Activated T-cell treated with anti-CD3 and anti-CD28 coated beads, Interleukin-2, amount 50 U/mL, for 48 hours (primary cell): ENCODE results near the gene INTS3.
"Not testable (repeated sequence)": the region's sequence is repeated elsewhere in the genome, so short reads cannot be mapped to it uniquely, and the experiment has no call there.

Experiments used
- DNase-seq, 2 experiments: peaks; one replicate each; pipeline ENCODE4 v3.0.0-alpha.2; 2020

Gene INTS3

DNA sequence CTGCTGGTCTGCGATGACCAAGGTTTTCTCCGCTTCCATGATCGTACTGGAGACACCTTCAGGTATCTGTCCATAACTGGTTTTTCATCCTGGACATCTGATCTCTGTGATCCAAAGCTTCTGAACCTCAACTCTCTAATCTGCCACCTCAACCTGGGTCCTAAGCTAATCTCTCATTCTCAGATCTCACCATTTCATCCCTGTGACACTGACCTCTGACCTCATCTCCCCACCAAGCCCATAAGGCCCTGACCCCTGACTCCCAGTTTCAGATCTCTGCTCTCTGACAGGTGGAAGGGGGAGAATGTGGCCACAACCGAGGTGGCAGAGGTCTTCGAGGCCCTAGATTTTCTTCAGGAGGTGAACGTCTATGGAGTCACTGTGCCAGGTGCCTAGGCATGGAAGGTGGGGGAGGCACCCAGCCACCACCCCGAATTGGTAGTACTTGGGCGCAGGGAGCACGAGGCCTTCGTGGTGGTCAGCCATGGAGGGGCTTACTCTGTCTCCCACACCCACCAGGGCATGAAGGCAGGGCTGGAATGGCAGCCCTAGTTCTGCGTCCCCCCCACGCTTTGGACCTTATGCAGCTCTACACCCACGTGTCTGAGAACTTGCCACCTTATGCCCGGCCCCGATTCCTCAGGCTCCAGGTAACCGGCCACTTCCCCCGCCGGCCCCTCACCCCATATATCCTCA, 51.1 kb downstream of the INTS3 start:
- no peak for DNase-seq

DNA sequence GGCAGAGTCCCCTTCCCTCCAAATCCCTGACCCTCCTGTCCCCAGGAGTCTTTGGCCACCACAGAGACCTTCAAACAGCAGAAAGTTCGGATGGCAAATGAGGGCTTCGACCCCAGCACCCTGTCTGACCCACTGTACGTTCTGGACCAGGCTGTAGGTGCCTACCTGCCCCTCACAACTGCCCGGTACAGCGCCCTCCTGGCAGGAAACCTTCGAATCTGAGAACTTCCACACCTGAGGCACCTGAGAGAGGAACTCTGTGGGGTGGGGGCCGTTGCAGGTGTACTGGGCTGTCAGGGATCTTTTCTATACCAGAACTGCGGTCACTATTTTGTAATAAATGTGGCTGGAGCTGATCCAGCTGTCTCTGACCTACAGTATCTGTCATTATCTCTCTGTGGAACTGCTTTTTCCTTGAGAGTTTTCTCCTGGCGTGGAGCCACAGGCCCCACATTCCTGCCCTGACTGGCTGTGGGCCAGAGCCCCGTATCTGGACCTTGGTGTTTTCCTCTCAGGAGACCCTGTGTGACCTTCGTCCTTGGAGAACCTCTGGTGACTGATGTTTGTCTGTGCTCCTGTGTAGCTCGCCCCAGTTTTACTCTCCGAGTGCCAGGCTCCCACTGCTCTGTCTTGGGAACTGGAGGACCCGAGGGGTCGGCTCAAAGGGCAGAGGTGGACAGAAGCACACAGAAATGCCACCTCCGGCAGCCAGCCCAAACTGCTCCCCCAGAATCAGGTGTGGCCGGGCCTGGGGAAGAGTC, 52.1 kb downstream of the INTS3 start:
- no peak for DNase-seq

- no peak for DNase-seq
These were observed 52.7 kb downstream of the INTS3 start for GRCh38 chr1:153780551-153780950.

GRCh38 chr1:153782648-153783047, 54.8 kb downstream of the INTS3 start:
- DNase-seq: not testable (repeated sequence)

DNA sequence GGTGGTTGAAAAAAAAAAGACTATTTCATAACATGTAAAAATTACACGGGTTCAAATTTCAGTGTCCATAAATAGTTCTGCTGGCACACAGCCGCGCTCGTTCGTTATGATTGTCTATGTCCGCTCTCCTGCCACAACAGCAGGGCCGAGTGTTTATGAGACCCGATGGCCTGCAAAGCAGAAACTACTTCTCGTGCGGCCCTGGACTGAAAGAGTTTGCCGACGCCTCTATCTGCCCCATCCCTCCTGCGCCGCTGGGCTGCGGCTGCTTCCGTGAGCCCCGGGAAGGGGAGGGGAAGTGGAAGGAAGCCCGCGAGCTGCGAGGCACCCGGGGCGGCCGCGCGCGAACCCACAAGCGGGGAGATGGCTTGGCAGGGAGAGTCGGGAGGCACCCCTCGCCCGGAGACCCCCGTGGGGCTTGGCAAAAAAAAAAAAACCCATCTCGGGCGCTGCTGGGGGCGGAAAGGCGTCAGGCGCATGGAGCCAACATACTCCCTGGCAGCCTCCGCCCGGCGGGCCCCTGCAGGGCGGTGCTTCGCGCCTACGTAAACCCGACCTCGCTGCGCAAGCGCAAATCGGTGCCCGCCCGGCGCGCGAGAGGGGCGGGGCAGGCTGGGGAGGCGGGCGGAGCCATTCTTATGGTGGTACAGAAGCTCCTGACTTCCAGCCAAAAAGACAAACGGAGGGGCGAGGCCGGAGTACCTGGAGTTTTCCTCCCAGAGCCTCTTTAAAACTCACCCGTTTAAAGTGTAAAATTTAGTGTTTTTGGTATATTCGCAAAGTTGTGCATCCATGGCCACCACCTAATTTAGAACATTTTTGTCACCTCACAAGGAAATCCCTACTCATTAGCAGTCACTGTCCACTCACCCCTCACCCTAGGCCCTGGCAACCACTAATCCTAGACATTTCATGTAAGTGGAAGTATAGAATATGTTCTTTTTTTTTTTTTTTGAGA, 55.7 kb downstream of the INTS3 start:
- DNase-seq: peak; percentile 94 to 96

GRCh38 chr1:153786038-153786790, 58.4 kb downstream of the INTS3 start:
- DNase-seq: no peak

GRCh38 chr1:153789478-153790034, 61.7 kb downstream of the INTS3 start:
- no peak for DNase-seq

DNA sequence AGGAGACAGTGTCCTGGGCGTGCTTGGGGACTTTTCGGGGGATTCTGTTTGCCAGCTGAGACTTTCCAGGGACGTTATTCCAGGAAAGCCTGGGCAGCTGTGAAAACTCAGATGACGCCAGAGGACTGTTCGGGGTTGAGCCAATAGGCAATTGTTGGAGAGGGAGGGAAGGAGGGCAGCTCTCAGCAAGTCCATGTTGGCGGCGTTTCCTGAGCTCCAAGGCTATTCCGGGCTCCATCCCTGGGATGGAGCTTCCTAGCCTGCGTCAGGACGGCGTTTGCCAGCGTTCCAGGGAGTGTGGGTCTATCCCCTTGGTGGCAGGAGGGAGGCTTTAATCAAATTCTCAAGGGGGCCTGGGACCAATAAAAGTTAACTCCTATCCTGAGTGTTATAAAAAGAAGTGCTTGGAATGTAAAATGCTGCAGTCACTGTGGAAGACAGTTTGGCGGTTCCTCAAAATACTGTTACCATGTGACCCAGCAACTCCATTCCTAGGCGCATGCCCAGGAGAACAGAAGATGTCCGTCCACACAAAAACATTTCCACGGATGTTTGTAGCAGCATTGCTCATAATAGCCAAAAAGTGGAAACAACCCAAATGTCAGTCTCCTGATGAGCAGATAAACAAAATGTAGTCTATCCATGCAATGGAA, 62.6 kb downstream of the INTS3 start:
- no peak for DNase-seq

GRCh38 chr1:153790966-153791647, 63.3 kb downstream of the INTS3 start:
- no peak for DNase-seq

GRCh38 chr1:153791648-153792253, 63.9 kb downstream of the INTS3 start:
- peak; percentile 47 to 59 for DNase-seq

- DNase-seq: no peak
These were observed 64.8 kb downstream of the INTS3 start for GRCh38 chr1:153792631-153793041.

DNA sequence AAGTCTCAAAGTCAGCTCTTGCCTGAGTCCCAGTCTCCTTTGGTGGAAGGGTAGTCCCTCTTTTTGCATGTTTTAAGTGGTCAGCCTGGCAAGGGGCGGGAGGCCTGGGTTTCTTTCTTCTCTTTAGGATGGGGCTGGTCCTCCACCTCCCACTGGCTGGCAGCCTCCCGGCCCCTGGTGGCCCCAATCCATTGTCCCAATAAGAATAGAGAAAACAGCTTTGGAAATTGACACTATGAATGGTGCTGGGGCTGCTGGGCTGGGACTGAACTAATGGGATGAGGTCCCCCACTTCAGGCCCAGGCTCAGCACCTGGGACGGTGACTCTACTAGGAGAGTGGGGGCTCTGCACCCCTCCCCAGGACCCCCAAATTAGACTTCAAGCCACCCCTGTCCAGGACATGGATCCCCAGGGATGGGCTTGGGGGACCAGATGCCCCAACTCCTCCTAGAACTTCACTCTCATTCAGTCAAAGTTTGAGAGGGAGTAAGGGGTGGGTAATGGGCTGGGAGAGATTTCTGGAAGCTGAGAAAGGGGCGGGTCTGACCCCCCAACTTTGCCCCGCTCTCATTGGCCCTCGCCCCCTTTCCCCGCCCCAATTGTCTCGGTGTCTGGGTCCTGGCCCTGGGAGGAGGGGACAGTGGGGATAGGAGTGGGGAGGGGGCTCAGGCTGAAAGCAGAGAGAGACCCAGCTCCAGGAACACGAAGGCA, 65.6 kb downstream of the INTS3 start:
- DNase-seq: no peak

GRCh38 chr1:153793973-153794615, 66.2 kb downstream of the INTS3 start:
- no peak for DNase-seq

- DNase-seq: no peak
These were observed 66.9 kb downstream of the INTS3 start for GRCh38 chr1:153794624-153795329.

- no peak for DNase-seq
These were observed 67.5 kb downstream of the INTS3 start for GRCh38 chr1:153795330-153795837.

DNA sequence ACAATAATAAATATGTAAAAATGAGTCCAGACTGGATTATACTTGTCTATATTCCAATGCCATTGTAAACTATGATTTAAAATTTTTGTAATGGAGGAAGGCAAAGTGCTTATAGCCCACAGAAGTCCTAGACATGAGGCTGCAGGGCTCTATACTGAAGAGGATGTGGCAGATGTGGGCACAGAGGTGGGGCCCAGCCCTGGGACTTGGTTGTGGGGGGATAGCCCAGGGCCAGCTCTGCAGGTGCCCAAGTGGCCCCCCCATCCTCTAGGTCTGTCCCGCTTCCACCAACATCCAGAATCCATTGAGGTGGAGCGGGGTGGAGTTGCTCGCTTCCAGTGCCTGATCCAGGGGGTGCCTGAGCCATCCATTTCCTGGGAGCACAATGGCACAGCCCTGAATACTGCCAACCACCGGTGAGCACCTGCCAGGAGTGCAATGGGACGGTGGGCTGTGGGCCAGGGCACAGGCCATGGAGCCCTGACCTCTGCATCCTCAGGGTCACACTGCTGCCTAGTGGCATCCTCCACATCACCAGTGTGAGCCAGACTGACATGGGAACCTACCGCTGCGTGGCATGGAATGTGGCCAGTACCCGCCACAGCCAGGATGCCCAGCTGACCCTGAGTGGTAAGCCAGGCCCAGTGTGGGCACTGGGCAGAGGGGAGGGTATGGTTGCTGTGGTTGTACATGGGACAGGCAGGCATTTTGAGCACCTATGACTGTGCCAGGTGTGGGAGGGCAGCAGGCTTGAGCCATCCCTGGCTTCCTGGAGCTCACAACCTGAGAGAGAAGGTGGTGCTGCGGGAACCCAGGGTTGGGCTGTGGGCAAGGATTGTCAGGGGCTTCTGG, 68.3 kb downstream of the INTS3 start:
- DNase-seq: no peak
